Measurements from ENCODE around the gene EID3. TPM values are rescaled to one million over a fixed set of nuclear protein-coding genes. Genes with fewer than 3 reads are reported as not detected.

The EID3 gene
- total and polyA plus RNA-seq, 2 donors (not counting 1 experiment from before 2014, with no cell fraction given) = 2.3 to 18.0 TPM

- Histone ChIP-seq H3K4me3 (replicated peaks in 1 of 4; ENCODE audit: control extremely low read depth in 1 of 4, insufficient read depth in 1 of 4, low read depth in 3 of 4, low read length in 4 of 4) (no peak overlapping the region), H3K27ac (ENCODE audit: insufficient read depth, low read length) (peak overlapping the region; percentile 36), H3K9me3 (ENCODE audit: control insufficient read depth, insufficient read depth, low read depth, low read length) (no peaks in the 10 kb centered on the region), H3K36me3 (ENCODE audit: control insufficient read depth, insufficient read depth, low read length) (peaks cover 38% of the 10 kb centered on the region), H4K20me1 (ENCODE audit: control insufficient read depth, extremely low read depth, insufficient read depth, low read length) (no peaks in the 10 kb centered on the region), H2AFZ (ENCODE audit: low read length) (no peak overlapping the region), H3K4me2 (ENCODE audit: extremely low read depth, insufficient read depth, low read length) (no peak overlapping the region), H3K27me3 (ENCODE audit: control insufficient read depth, insufficient read depth, low read length) (no peaks in the 10 kb centered on the region), H3K79me2 (ENCODE audit: control insufficient read depth, insufficient read depth, low read length) (peaks cover 53% of the 10 kb centered on the region), H3K4me1 (ENCODE audit: control insufficient read depth, extremely low read depth, insufficient read depth, low read length) (no peaks in the 10 kb centered on the region), H3K9ac (ENCODE audit: insufficient read depth, low read length) (no peak overlapping the region)
- DNase-seq (ENCODE audit: low read depth in 2 of 2) = no peak
- TF ChIP-seq CTCF (conservative IDR thresholded peaks at IDR 0.05 in 1 of 2, IDR thresholded peaks at IDR 0.05 in 1 of 2; ENCODE audit: low read depth in 1 of 2, low read length in 2 of 2) (no peak), EZH2 (IDR thresholded peaks at IDR 0.05; ENCODE audit: low read length, missing control alignments) (no peak)
Observed at GRCh38 chr12:104340925-104341611, 37.5 kb downstream of the EID3 start.

GRCh38 chr12:104342147-104342546 is 38.6 kb downstream of the EID3 start:
- H3K79me2 ChIP-seq (ENCODE audit: control insufficient read depth, insufficient read depth, low read length) = peaks cover 49% of the 10 kb centered on the region
- no peaks in the 10 kb centered on the region for H4K20me1 ChIP-seq (ENCODE audit: control insufficient read depth, extremely low read depth, insufficient read depth, low read length)
- no peaks in the 10 kb centered on the region for H3K27me3 ChIP-seq (ENCODE audit: control insufficient read depth, insufficient read depth, low read length)
- no peak overlapping the region for H3K9ac ChIP-seq (ENCODE audit: insufficient read depth, low read length)
- peaks cover 35% of the 10 kb centered on the region for H3K36me3 ChIP-seq (ENCODE audit: control insufficient read depth, insufficient read depth, low read length)
- DNase-seq (ENCODE audit: low read depth in 2 of 2) = no peak
- no peaks in the 10 kb centered on the region for H3K4me1 ChIP-seq (ENCODE audit: control insufficient read depth, extremely low read depth, insufficient read depth, low read length)
- TF ChIP-seq CTCF (conservative IDR thresholded peaks at IDR 0.05 in 1 of 2, IDR thresholded peaks at IDR 0.05 in 1 of 2; ENCODE audit: low read depth in 1 of 2, low read length in 2 of 2) (no peak), EZH2 (IDR thresholded peaks at IDR 0.05; ENCODE audit: low read length, missing control alignments) (no peak)
- H3K27ac ChIP-seq (ENCODE audit: insufficient read depth, low read length) = no peak overlapping the region
- no peak overlapping the region for H3K4me3 ChIP-seq (replicated peaks in 1 of 4; ENCODE audit: control extremely low read depth in 1 of 4, insufficient read depth in 1 of 4, low read depth in 3 of 4, low read length in 4 of 4)
- H3K4me2 ChIP-seq (ENCODE audit: extremely low read depth, insufficient read depth, low read length) = no peak overlapping the region
- no peak overlapping the region for H2AFZ ChIP-seq (ENCODE audit: low read length)
- no peaks in the 10 kb centered on the region for H3K9me3 ChIP-seq (ENCODE audit: control insufficient read depth, insufficient read depth, low read depth, low read length)

GRCh38 chr12:104342635-104343249 is 39.2 kb downstream of the EID3 start:
- Histone ChIP-seq H3K9ac (ENCODE audit: insufficient read depth, low read length) (no peak overlapping the region), H2AFZ (ENCODE audit: low read length) (no peak overlapping the region), H3K4me2 (ENCODE audit: extremely low read depth, insufficient read depth, low read length) (no peak overlapping the region), H3K9me3 (ENCODE audit: control insufficient read depth, insufficient read depth, low read depth, low read length) (no peaks in the 10 kb centered on the region), H3K4me1 (ENCODE audit: control insufficient read depth, extremely low read depth, insufficient read depth, low read length) (no peaks in the 10 kb centered on the region), H3K4me3 (replicated peaks in 1 of 4; ENCODE audit: control extremely low read depth in 1 of 4, insufficient read depth in 1 of 4, low read depth in 3 of 4, low read length in 4 of 4) (no peak overlapping the region), H3K27me3 (ENCODE audit: control insufficient read depth, insufficient read depth, low read length) (no peaks in the 10 kb centered on the region), H3K79me2 (ENCODE audit: control insufficient read depth, insufficient read depth, low read length) (peaks cover 48% of the 10 kb centered on the region), H3K27ac (ENCODE audit: insufficient read depth, low read length) (no peak overlapping the region), H3K36me3 (ENCODE audit: control insufficient read depth, insufficient read depth, low read length) (peaks cover 36% of the 10 kb centered on the region), H4K20me1 (ENCODE audit: control insufficient read depth, extremely low read depth, insufficient read depth, low read length) (no peaks in the 10 kb centered on the region)
- no peak for DNase-seq (ENCODE audit: low read depth in 2 of 2)
- TF ChIP-seq CTCF (conservative IDR thresholded peaks at IDR 0.05 in 1 of 2, IDR thresholded peaks at IDR 0.05 in 1 of 2; ENCODE audit: low read depth in 1 of 2, low read length in 2 of 2) = no peak
- TF ChIP-seq EZH2 (IDR thresholded peaks at IDR 0.05; ENCODE audit: low read length, missing control alignments) = no peak

Data from fibroblast of lung (primary cell).